ENCODE measurements around the gene SCAPER.

Gene SCAPER

GRCh38 chr15:76391847-76392246 lies 513.3 kb downstream of the SCAPER start:
- Histone ChIP-seq H3K4me2 (ENCODE audit: low read length) (no peak overlapping the region), H3K4me1 (ENCODE audit: low read length) (no peaks in the 10 kb centered on the region), H3K9ac (ENCODE audit: low read length) (no peak overlapping the region), H3K27me3 (ENCODE audit: low read depth, low read length) (no peaks in the 10 kb centered on the region), H2AFZ (ENCODE audit: low read depth, low read length) (no peak overlapping the region), H4K20me1 (ENCODE audit: insufficient read depth, low read length) (no peaks in the 10 kb centered on the region), H3K4me3 (ENCODE audit: low read length) (no peak overlapping the region), H3K27ac (ENCODE audit: low read length) (no peak overlapping the region), H3K36me3 (replicated peaks; ENCODE audit: low read depth, low read length) (no peaks in the 10 kb centered on the region), H3K9me3 (ENCODE audit: insufficient read depth, low read length) (no peaks in the 10 kb centered on the region), H3K79me2 (ENCODE audit: low read length) (no peaks in the 10 kb centered on the region)
- TF ChIP-seq CTCF (IDR thresholded peaks at IDR 0.05; ENCODE audit: low read depth, low read length), result no peak
- no peak for TF ChIP-seq EZH2phosphoT487 (IDR thresholded peaks at IDR 0.05; ENCODE audit: low read depth)

- TF ChIP-seq CTCF (IDR thresholded peaks at IDR 0.05; ENCODE audit: low read depth, low read length), result no peak
- TF ChIP-seq EZH2phosphoT487 (IDR thresholded peaks at IDR 0.05; ENCODE audit: low read depth), result no peak
- H3K9me3 ChIP-seq (ENCODE audit: insufficient read depth, low read length), result no peaks in the 10 kb centered on the region
- no peaks in the 10 kb centered on the region for H4K20me1 ChIP-seq (ENCODE audit: insufficient read depth, low read length)
- H3K9ac ChIP-seq (ENCODE audit: low read length), result no peak overlapping the region
- no peak overlapping the region for H2AFZ ChIP-seq (ENCODE audit: low read depth, low read length)
- no peaks in the 10 kb centered on the region for H3K79me2 ChIP-seq (ENCODE audit: low read length)
- no peaks in the 10 kb centered on the region for H3K36me3 ChIP-seq (replicated peaks; ENCODE audit: low read depth, low read length)
- H3K27ac ChIP-seq (ENCODE audit: low read length), result no peak overlapping the region
- H3K27me3 ChIP-seq (ENCODE audit: low read depth, low read length), result no peaks in the 10 kb centered on the region
- no peak overlapping the region for H3K4me3 ChIP-seq (ENCODE audit: low read length)
- H3K4me2 ChIP-seq (ENCODE audit: low read length), result no peak overlapping the region
- H3K4me1 ChIP-seq (ENCODE audit: low read length), result no peaks in the 10 kb centered on the region
These were observed 513.8 kb downstream of the SCAPER start for GRCh38 chr15:76391309-76391708.

DNA sequence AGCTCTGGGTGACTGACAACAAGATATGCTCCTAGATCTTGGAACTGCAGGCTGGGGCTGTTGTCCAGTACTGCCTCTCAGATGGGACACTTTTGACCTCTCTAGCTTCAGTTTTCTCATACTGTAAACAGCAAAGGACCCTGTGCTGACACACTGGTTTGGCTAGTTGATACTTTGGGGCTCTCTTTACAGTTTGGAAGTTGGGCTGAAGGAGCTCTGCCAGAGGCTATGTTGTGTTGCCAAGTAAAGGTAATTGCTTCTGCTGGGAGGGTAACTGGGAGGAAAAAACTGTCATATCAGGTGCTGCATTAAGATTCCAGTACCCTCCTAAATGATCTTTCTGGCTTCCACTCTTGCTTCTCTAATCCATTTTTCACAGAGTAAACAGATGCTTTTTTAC lies 514.6 kb downstream of the SCAPER start:
- Histone ChIP-seq H4K20me1 (ENCODE audit: insufficient read depth, low read length) (no peaks in the 10 kb centered on the region), H3K27ac (ENCODE audit: low read length) (no peak overlapping the region), H3K4me3 (ENCODE audit: low read length) (no peak overlapping the region), H3K4me2 (ENCODE audit: low read length) (no peak overlapping the region), H3K9ac (ENCODE audit: low read length) (no peak overlapping the region), H3K36me3 (replicated peaks; ENCODE audit: low read depth, low read length) (no peaks in the 10 kb centered on the region), H3K27me3 (ENCODE audit: low read depth, low read length) (no peaks in the 10 kb centered on the region), H3K9me3 (ENCODE audit: insufficient read depth, low read length) (no peaks in the 10 kb centered on the region), H3K4me1 (ENCODE audit: low read length) (no peaks in the 10 kb centered on the region), H2AFZ (ENCODE audit: low read depth, low read length) (no peak overlapping the region), H3K79me2 (ENCODE audit: low read length) (no peaks in the 10 kb centered on the region)
- TF ChIP-seq EZH2phosphoT487 (IDR thresholded peaks at IDR 0.05; ENCODE audit: low read depth) (no peak), CTCF (IDR thresholded peaks at IDR 0.05; ENCODE audit: low read depth, low read length) (no peak)

DNA sequence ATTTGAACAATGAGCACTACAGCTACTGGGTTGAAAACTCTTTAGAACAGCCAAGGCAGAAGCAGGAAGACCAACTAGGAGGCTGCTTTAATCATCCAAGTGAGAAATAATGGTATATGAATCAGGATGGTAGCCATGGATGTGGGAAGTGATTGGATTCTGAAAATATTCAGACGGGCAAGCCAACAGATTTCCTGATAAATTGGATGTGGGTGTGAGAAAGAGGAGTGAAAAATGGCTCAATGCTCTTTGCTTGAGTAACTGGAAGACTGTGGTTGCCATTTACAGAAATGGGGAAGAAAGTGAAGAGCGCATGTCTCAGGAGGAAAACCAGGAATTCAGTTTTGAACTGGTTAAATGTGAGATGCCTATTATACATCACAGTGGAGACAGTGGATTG lies 518.2 kb downstream of the SCAPER start:
- Histone ChIP-seq H3K27ac (ENCODE audit: low read length) (no peak overlapping the region), H4K20me1 (ENCODE audit: insufficient read depth, low read length) (no peaks in the 10 kb centered on the region), H3K4me3 (ENCODE audit: low read length) (no peak overlapping the region), H3K27me3 (ENCODE audit: low read depth, low read length) (no peaks in the 10 kb centered on the region), H3K36me3 (replicated peaks; ENCODE audit: low read depth, low read length) (no peaks in the 10 kb centered on the region), H3K4me2 (ENCODE audit: low read length) (no peak overlapping the region), H3K9me3 (ENCODE audit: insufficient read depth, low read length) (no peaks in the 10 kb centered on the region), H3K9ac (ENCODE audit: low read length) (no peak overlapping the region), H3K79me2 (ENCODE audit: low read length) (no peaks in the 10 kb centered on the region), H3K4me1 (ENCODE audit: low read length) (no peaks in the 10 kb centered on the region), H2AFZ (ENCODE audit: low read depth, low read length) (no peak overlapping the region)
- TF ChIP-seq CTCF (IDR thresholded peaks at IDR 0.05; ENCODE audit: low read depth, low read length), result no peak
- TF ChIP-seq EZH2phosphoT487 (IDR thresholded peaks at IDR 0.05; ENCODE audit: low read depth), result no peak

All from OCI-LY3 (cell line).